Sigmoid colon (tissue), 7 donors: ENCODE data around the gene MDGA2. TPM values are rescaled to one million over a fixed set of nuclear protein-coding genes. Genes with fewer than 3 reads are reported as not detected.

Source experiments
- DNase-seq: peaks from one replicate; pipeline ENCODE4 v3.0.0-alpha.2; 2019
- H3K27ac ChIP-seq, 4 donors: fragments of 200-600 bp; sonication (generic); one replicate each; pipeline ENCODE4 v1.5.1; 2016 to 2019; ENCODE audit warnings: mild to moderate bottlenecking in 1 of 4
- H3K27me3 ChIP-seq, 3 donors: fragments of 200-600 bp; sonication (generic); one replicate each; pipeline ENCODE4 v1.5.1; 2019; ENCODE audit warnings: mild to moderate bottlenecking in 1 of 3
- H3K36me3 ChIP-seq, 4 donors: fragments of 200-600 bp; sonication (generic); one replicate each; pipeline ENCODE4 v1.5.1; 2016 to 2019
- H3K4me1 ChIP-seq, 4 donors: fragments of 200-600 bp; sonication (generic); one replicate each; pipeline ENCODE4 v1.5.1; 2017 to 2019
- H3K4me3 ChIP-seq, 4 donors: fragments of 200-600 bp; sonication (generic); one replicate each; pipeline ENCODE4 v1.5.1; 2017 to 2019; ENCODE audit warnings: mild to moderate bottlenecking in 2 of 4, moderate library complexity in 1 of 4
- H3K9me3 ChIP-seq, 4 donors: fragments of 200-600 bp in 3 of 4; sonication (generic) in 3 of 4; one replicate each; pipeline versions ENCODE4 v1.5.1 to v1.6.1; 2013 to 2019
- CTCF ChIP-seq, 4 experiments: fragments of 450-650 bp in 3 of 4; fragments of 200-600 bp in 1 of 4; IDR thresholded peaks; one replicate each; pipeline ENCODE4 v1.5.1; 2016 to 2019; ENCODE audit warnings: antibody characterized with exemption in 4 of 4, mild to moderate bottlenecking in 3 of 4, moderate library complexity in 2 of 4
- EP300 ChIP-seq, 4 donors: sonication (generic); formaldehyde crosslinking; IDR thresholded peaks; one replicate each; pipeline ENCODE4 v1.6.1; 2017; ENCODE audit warnings: antibody characterized with exemption in 4 of 4
- POLR2A ChIP-seq, 2 donors: fragments of 450-650 bp; IDR thresholded peaks; one replicate each; pipeline ENCODE4 v1.6.1; 2016; ENCODE audit warnings: antibody characterized with exemption in 2 of 2, mild to moderate bottlenecking in 2 of 2, moderate library complexity in 2 of 2
- POLR2AphosphoS5 ChIP-seq, 4 donors: sonication (generic); formaldehyde crosslinking; IDR thresholded peaks; one replicate each; pipeline ENCODE4 v1.6.1; 2017; ENCODE audit warnings: antibody characterized with exemption in 4 of 4
- WGBS, 2 donors: extraction: QIAGEN DNeasy Blood & Tissue Kit; methylation state at CpG; one replicate each; pipeline ENCODE4 v1.1.7; 2013; 5-methylcytosine and 5-hydroxymethylcytosine counted together
- intact Hi-C: fragments of 100-400 bp; cut with DNase I; formaldehyde crosslinking; loops from one replicate; pipeline ENCODE4 v1.15.1; 2023
- polyA plus RNA-seq, 3 donors: library from polyadenylated mRNA; stranded (reverse); fragments of 200-250 nt; gene quantifications; one replicate each; pipeline ENCODE4 v1.2.3, GENCODE V29; 2013
- total RNA-seq, 4 donors: library from RNA; depleted of rRNA; stranded (reverse); fragments of >200 nt; gene quantifications; one replicate each; pipeline ENCODE4 v1.1.0, GENCODE V29; 2016
- donor health status: healthy with polysubstance abuse.
- donor health status: Bipolar disorder and iron deficiency.
- donor health status: healthy.

The MDGA2 gene
- total and polyA plus RNA-seq, 7 donors, result under 0.01 to 1.2 (median 0.33) TPM; not detected in 2

DNA sequence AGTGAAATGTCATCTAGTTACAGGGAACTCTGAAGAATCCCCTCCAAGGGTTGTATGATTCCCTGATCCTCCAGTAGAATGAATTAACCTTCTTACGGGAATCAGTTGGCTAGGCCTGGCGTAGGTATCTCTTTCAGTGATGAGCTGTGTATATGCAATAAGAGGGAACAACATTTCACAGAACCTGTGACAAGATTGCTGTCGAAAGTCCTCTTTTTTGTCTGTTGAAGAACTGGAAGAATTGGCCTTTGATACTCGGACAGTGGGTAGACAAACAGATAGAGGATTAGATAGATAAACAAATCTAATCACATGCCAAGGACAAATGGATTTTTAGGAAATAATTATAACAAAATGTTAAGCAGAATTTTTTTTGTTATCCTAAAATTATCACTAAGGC, 184.6 kb downstream of the MDGA2 start:
- no peaks in the 10 kb centered on the region for H3K27me3 ChIP-seq
- no peak for DNase-seq
- no peak overlapping the region for H3K27ac ChIP-seq
- TF ChIP-seq CTCF (IDR thresholded peaks at IDR 0.05), result no peak
- TF ChIP-seq EP300 (IDR thresholded peaks at IDR 0.05), result no peak
- no peak for TF ChIP-seq POLR2A (IDR thresholded peaks at IDR 0.05)
- TF ChIP-seq POLR2AphosphoS5 (IDR thresholded peaks at IDR 0.05), result no peak
- H3K36me3 ChIP-seq, result no peaks in the 10 kb centered on the region
- H3K9me3 ChIP-seq, result no peaks in the 10 kb centered on the region
- H3K4me1 ChIP-seq, result no peaks in the 10 kb centered on the region
- H3K4me3 ChIP-seq, result no peak overlapping the region
- intact Hi-C loops, result no loop called here
- 86 to 90% methylated on average over 4 of the region's 4 CpGs for WGBS, 2 donors

DNA sequence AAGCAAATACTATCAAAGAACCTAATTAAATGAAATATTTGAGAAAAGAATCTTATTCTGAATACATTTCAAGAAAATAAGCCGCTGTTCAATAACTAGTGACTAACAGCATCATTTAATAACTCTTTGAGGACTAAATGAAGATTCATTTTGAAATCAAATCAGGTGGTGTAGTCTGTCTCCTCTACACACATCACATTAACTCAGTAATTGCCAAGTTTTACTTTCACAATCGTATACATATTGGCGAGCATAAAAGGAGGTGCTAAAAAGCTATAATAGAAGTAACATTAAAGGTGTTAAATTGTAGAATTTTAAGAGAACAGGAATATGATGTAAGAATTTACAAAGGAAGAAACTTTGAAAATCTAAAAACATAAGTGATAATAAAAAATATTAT, 185.1 kb downstream of the MDGA2 start:
- H3K27me3 ChIP-seq, result no peaks in the 10 kb centered on the region
- H3K36me3 ChIP-seq, result no peaks in the 10 kb centered on the region
- TF ChIP-seq EP300 (IDR thresholded peaks at IDR 0.05) (no peak), POLR2AphosphoS5 (IDR thresholded peaks at IDR 0.05) (no peak), POLR2A (IDR thresholded peaks at IDR 0.05) (no peak), CTCF (IDR thresholded peaks at IDR 0.05) (no peak)
- 46 to 54% methylated on average over 3 of the region's 3 CpGs for WGBS, 2 donors
- no peaks in the 10 kb centered on the region for H3K4me1 ChIP-seq
- H3K4me3 ChIP-seq, result no peak overlapping the region
- intact Hi-C loops, result no loop called here
- no peaks in the 10 kb centered on the region for H3K9me3 ChIP-seq
- DNase-seq, result no peak
- no peak overlapping the region for H3K27ac ChIP-seq

- Histone ChIP-seq H3K9me3 (no peaks in the 10 kb centered on the region), H3K36me3 (no peaks in the 10 kb centered on the region), H3K4me1 (no peaks in the 10 kb centered on the region), H3K4me3 (no peak overlapping the region), H3K27me3 (no peaks in the 10 kb centered on the region), H3K27ac (no peak overlapping the region)
- intact Hi-C loops, result no loop called here
- TF ChIP-seq CTCF (IDR thresholded peaks at IDR 0.05) (no peak), POLR2AphosphoS5 (IDR thresholded peaks at IDR 0.05) (no peak), POLR2A (IDR thresholded peaks at IDR 0.05) (no peak), EP300 (IDR thresholded peaks at IDR 0.05) (no peak)
- WGBS, 2 donors, result 43 to 71% methylated on average over 2 of the region's 2 CpGs
- no peak for DNase-seq
These were observed 190.0 kb downstream of the MDGA2 start for GRCh38 chr14:47485421-47485820.

DNA sequence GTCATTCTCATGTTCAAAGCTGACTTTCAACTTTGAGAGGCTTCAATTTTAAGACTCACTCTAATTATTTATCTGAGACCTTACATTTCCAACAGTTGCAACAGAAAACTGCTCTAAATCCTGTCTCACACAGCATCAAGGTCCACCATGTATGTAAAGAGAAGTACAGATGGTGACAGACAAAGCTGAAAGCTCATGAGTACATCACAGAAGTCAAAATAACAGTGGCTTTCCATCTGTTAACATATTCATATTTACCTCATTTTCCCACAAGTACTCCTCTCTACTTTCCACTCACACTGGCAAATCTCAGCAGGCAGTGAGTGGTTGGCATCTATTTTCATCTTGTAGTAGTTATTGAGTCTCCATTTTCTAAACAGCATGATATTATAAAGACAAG, 192.0 kb downstream of the MDGA2 start:
- intact Hi-C loops, result no loop called here
- no peaks in the 10 kb centered on the region for H3K36me3 ChIP-seq
- H3K27ac ChIP-seq, result no peak overlapping the region
- no peak for DNase-seq
- no peaks in the 10 kb centered on the region for H3K27me3 ChIP-seq
- TF ChIP-seq CTCF (IDR thresholded peaks at IDR 0.05), result no peak
- no peak for TF ChIP-seq POLR2AphosphoS5 (IDR thresholded peaks at IDR 0.05)
- TF ChIP-seq EP300 (IDR thresholded peaks at IDR 0.05), result no peak
- TF ChIP-seq POLR2A (IDR thresholded peaks at IDR 0.05), result no peak
- H3K9me3 ChIP-seq, result no peaks in the 10 kb centered on the region
- no peak overlapping the region for H3K4me3 ChIP-seq
- no peaks in the 10 kb centered on the region for H3K4me1 ChIP-seq

DNA sequence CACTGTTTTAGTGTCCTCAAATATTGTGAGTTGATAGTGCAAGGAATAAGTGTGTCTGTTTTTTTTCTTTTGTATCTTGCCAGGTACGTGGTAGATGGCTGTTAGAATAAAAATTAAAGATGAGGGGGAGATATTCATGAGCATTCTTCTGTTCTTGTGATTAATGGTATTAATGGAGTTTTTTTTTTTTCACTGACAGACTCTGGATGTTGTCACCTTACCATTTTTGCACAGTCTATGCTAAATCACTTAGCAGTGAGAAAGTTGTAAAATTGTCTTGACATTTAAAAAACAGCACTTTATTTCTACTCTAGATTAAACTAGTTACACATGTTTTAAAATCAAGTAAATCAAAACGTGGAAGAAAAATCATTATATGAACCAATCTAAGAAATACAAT, 204.3 kb downstream of the MDGA2 start:
- 37 to 59% methylated on average over 2 of the region's 2 CpGs for WGBS, 2 donors
- intact Hi-C loops, result no loop called here
- Histone ChIP-seq H3K9me3 (no peaks in the 10 kb centered on the region), H3K36me3 (no peaks in the 10 kb centered on the region), H3K27ac (no peak overlapping the region), H3K27me3 (no peaks in the 10 kb centered on the region), H3K4me1 (no peaks in the 10 kb centered on the region), H3K4me3 (no peak overlapping the region)
- no peak for DNase-seq
- TF ChIP-seq EP300 (IDR thresholded peaks at IDR 0.05), result no peak
- no peak for TF ChIP-seq POLR2A (IDR thresholded peaks at IDR 0.05)
- TF ChIP-seq POLR2AphosphoS5 (IDR thresholded peaks at IDR 0.05), result no peak
- TF ChIP-seq CTCF (IDR thresholded peaks at IDR 0.05), result no peak
